ENCODE results near the gene TMEM270. TPM values are rescaled to one million over a fixed set of nuclear protein-coding genes. Genes with fewer than 3 reads are reported as not detected.

The TMEM270 gene
- total RNA-seq, 1 donor from 2014 or later, result not detected

DNA sequence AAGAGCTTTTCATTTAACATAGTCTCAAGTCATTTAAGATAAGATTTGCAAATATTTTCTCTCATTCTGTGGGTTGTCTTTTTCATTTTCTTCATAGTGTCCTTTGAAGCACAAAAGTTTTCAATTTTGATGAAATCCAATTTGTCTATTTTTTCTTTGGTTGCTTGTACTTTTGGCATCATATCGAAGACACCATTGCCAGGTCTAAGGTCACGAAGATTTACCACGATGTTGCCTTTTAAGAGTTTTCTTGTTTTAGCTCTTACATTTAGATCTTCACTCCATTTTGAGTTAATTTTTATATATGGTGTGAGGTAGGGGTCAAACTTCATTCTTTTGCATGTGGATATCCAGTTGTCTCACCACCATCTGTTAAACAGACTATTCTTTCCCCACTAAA lies 34.7 kb downstream of the TMEM270 start:
- Mint-ChIP-seq H3K27ac (no peak overlapping the region), H3K4me1 (ENCODE audit: low read depth) (no peaks in the 10 kb centered on the region), H3K9me3 (ENCODE audit: low read depth) (peaks cover 14% of the 10 kb centered on the region), H3K27me3 (peaks cover 12% of the 10 kb centered on the region), H3K4me3 (ENCODE audit: low read depth) (no peak overlapping the region), H3K36me3 (ENCODE audit: insufficient read depth) (no peaks in the 10 kb centered on the region)
- DNase-seq (ENCODE audit: low spot score, unreplicated experiment), result no peak
- TF ChIP-seq, protein P1, sequence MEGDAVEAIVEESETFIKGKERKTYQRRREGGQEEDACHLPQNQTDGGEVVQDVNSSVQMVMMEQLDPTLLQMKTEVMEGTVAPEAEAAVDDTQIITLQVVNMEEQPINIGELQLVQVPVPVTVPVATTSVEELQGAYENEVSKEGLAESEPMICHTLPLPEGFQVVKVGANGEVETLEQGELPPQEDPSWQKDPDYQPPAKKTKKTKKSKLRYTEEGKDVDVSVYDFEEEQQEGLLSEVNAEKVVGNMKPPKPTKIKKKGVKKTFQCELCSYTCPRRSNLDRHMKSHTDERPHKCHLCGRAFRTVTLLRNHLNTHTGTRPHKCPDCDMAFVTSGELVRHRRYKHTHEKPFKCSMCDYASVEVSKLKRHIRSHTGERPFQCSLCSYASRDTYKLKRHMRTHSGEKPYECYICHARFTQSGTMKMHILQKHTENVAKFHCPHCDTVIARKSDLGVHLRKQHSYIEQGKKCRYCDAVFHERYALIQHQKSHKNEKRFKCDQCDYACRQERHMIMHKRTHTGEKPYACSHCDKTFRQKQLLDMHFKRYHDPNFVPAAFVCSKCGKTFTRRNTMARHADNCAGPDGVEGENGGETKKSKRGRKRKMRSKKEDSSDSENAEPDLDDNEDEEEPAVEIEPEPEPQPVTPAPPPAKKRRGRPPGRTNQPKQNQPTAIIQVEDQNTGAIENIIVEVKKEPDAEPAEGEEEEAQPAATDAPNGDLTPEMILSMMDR (IDR thresholded peaks at IDR 0.05; ENCODE audit: unreplicated experiment), result no peak

DNA sequence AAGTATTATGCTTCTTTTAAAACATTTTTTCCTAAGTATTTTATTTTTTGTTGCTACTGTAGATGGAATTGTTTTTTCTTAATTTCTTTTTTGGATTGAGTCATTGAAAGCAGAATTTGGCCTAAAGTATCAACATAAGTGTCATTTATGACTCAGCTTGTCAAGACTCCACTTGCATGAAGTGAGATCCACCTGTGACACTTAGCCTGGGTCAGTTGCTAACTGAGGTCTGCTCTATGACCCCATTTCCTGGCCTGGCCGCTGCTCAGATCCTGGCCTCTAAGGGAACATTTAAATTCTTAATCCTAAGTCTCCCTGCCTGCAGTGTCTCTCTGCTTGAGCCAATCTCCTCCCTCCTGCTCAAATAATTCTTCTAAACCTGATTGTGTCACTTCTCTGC lies 35.5 kb downstream of the TMEM270 start:
- H3K27me3 Mint-ChIP-seq, result peaks cover 12% of the 10 kb centered on the region
- no peaks in the 10 kb centered on the region for H3K36me3 Mint-ChIP-seq (ENCODE audit: insufficient read depth)
- no peak overlapping the region for H3K4me3 Mint-ChIP-seq (ENCODE audit: low read depth)
- H3K9me3 Mint-ChIP-seq (ENCODE audit: low read depth), result peaks cover 14% of the 10 kb centered on the region
- no peaks in the 10 kb centered on the region for H3K4me1 Mint-ChIP-seq (ENCODE audit: low read depth)
- H3K27ac Mint-ChIP-seq, result no peak overlapping the region
- TF ChIP-seq, protein P1 (IDR thresholded peaks at IDR 0.05; ENCODE audit: unreplicated experiment), result no peak
- no peak for DNase-seq (ENCODE audit: low spot score, unreplicated experiment)

- TF ChIP-seq, protein P1 (IDR thresholded peaks at IDR 0.05; ENCODE audit: unreplicated experiment), result no peak
- no peaks in the 10 kb centered on the region for H3K4me1 Mint-ChIP-seq (ENCODE audit: low read depth)
- no peak for DNase-seq (ENCODE audit: low spot score, unreplicated experiment)
- H3K27me3 Mint-ChIP-seq, result peaks cover 8% of the 10 kb centered on the region
- no peaks in the 10 kb centered on the region for H3K36me3 Mint-ChIP-seq (ENCODE audit: insufficient read depth)
- H3K4me3 Mint-ChIP-seq (ENCODE audit: low read depth), result no peak overlapping the region
- peaks cover 14% of the 10 kb centered on the region for H3K9me3 Mint-ChIP-seq (ENCODE audit: low read depth)
- no peak overlapping the region for H3K27ac Mint-ChIP-seq
Observed at GRCh38 chr7:73899731-73900142, 38.8 kb downstream of the TMEM270 start.

DNA sequence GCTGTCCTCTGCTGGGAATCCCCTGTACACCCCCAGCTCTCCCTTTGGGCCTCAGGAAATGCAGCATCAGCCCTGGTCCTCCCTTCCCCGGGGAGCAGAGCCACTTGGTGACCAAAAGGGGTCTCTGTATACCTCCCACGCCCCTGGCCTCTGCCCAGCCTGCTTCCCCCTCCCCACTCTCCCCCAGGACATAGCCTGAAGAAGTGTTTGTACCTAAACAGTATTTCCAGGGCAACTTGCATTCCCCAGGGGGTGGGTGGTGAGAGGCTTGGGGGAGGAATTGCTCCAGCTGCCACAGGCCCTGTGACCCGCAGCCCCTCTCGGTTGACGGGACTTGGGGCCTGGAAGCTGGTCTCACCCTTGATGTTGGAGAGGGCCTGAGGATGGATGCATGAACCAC lies 39.3 kb downstream of the TMEM270 start:
- no peak overlapping the region for H3K27ac Mint-ChIP-seq
- peaks cover 14% of the 10 kb centered on the region for H3K9me3 Mint-ChIP-seq (ENCODE audit: low read depth)
- H3K36me3 Mint-ChIP-seq (ENCODE audit: insufficient read depth), result no peaks in the 10 kb centered on the region
- no peak overlapping the region for H3K4me3 Mint-ChIP-seq (ENCODE audit: low read depth)
- DNase-seq (ENCODE audit: low spot score, unreplicated experiment), result no peak
- TF ChIP-seq, protein P1 (IDR thresholded peaks at IDR 0.05; ENCODE audit: unreplicated experiment), result no peak
- H3K4me1 Mint-ChIP-seq (ENCODE audit: low read depth), result no peaks in the 10 kb centered on the region
- peaks cover 8% of the 10 kb centered on the region for H3K27me3 Mint-ChIP-seq

DNA sequence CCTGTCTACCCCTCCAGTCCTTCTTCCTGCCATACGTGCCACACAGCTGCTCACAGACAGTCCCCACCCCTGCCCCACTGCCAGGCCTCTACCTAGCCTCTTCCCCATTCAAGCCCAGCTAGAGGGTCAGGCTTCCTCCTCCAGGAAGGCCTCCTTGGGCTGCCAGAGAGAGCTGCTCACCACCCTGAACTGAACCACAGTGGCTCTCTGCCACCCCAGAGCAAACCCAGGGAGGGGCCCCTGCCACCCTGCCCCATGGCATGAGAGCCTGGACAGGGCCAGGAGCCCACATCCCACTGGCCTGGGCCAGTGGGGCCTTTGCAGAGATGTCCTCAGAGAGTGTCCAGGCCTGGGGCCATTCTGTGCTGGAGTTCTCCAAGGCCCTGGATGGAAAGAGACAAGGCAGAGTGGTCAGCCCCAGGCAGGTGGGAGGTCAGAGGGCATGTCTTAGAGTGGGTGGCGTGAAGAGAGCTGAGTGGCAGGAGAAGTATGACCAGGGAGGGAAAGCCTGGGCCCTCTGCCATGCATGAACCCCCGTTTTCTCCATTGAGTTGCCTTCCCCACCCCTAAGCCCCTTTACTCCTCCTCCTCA lies 40.4 kb downstream of the TMEM270 start:
- Mint-ChIP-seq H3K4me3 (ENCODE audit: low read depth) (no peak overlapping the region), H3K4me1 (ENCODE audit: low read depth) (no peaks in the 10 kb centered on the region), H3K27me3 (peaks cover 11% of the 10 kb centered on the region), H3K36me3 (ENCODE audit: insufficient read depth) (no peaks in the 10 kb centered on the region), H3K9me3 (ENCODE audit: low read depth) (peaks cover 7% of the 10 kb centered on the region), H3K27ac (no peak overlapping the region)
- TF ChIP-seq, protein P1 (IDR thresholded peaks at IDR 0.05; ENCODE audit: unreplicated experiment), result no peak
- DNase-seq (ENCODE audit: low spot score, unreplicated experiment), result no peak
